ENCODE results near the gene PISD. TPM values are rescaled to one million over a fixed set of nuclear protein-coding genes. Genes with fewer than 3 reads are reported as not detected.

The PISD gene
- total and polyA plus RNA-seq, 2 donors (not counting 1 experiment from before 2014, with no cell fraction given): 21.1 to 25.6 TPM

- Histone ChIP-seq H3K4me1 (ENCODE audit: control insufficient read depth, extremely low read depth, insufficient read depth, low read length) (peaks cover 5% of the 10 kb centered on the region), H2AFZ (ENCODE audit: low read length) (no peak overlapping the region), H3K27ac (ENCODE audit: insufficient read depth, low read length) (no peak overlapping the region), H3K4me2 (ENCODE audit: extremely low read depth, insufficient read depth, low read length) (no peak overlapping the region), H3K4me3 (replicated peaks in 1 of 4; ENCODE audit: control extremely low read depth in 1 of 4, insufficient read depth in 1 of 4, low read depth in 3 of 4, low read length in 4 of 4) (no peak overlapping the region), H3K79me2 (ENCODE audit: control insufficient read depth, insufficient read depth, low read length) (peaks cover 45% of the 10 kb centered on the region), H3K27me3 (ENCODE audit: control insufficient read depth, insufficient read depth, low read length) (no peaks in the 10 kb centered on the region), H3K9me3 (ENCODE audit: control insufficient read depth, insufficient read depth, low read depth, low read length) (no peaks in the 10 kb centered on the region), H4K20me1 (ENCODE audit: control insufficient read depth, extremely low read depth, insufficient read depth, low read length) (no peaks in the 10 kb centered on the region), H3K36me3 (ENCODE audit: control insufficient read depth, insufficient read depth, low read length) (no peaks in the 10 kb centered on the region), H3K9ac (ENCODE audit: insufficient read depth, low read length) (no peak overlapping the region)
- TF ChIP-seq CTCF (conservative IDR thresholded peaks at IDR 0.05 in 1 of 2, IDR thresholded peaks at IDR 0.05 in 1 of 2; ENCODE audit: low read depth in 1 of 2, low read length in 2 of 2) (no peak), EZH2 (IDR thresholded peaks at IDR 0.05; ENCODE audit: low read length, missing control alignments) (no peak)
- no peak for DNase-seq (ENCODE audit: low read depth in 2 of 2)
These were observed 7.6 kb downstream of the PISD start for GRCh38 chr22:31654408-31654807.

GRCh38 chr22:31653944-31654343 lies 8.1 kb downstream of the PISD start:
- Histone ChIP-seq H3K27ac (ENCODE audit: insufficient read depth, low read length) (no peak overlapping the region), H3K9me3 (ENCODE audit: control insufficient read depth, insufficient read depth, low read depth, low read length) (no peaks in the 10 kb centered on the region), H3K4me2 (ENCODE audit: extremely low read depth, insufficient read depth, low read length) (no peak overlapping the region), H4K20me1 (ENCODE audit: control insufficient read depth, extremely low read depth, insufficient read depth, low read length) (no peaks in the 10 kb centered on the region), H2AFZ (ENCODE audit: low read length) (no peak overlapping the region), H3K4me3 (replicated peaks in 1 of 4; ENCODE audit: control extremely low read depth in 1 of 4, insufficient read depth in 1 of 4, low read depth in 3 of 4, low read length in 4 of 4) (no peak overlapping the region), H3K27me3 (ENCODE audit: control insufficient read depth, insufficient read depth, low read length) (no peaks in the 10 kb centered on the region), H3K4me1 (ENCODE audit: control insufficient read depth, extremely low read depth, insufficient read depth, low read length) (peaks cover 5% of the 10 kb centered on the region), H3K36me3 (ENCODE audit: control insufficient read depth, insufficient read depth, low read length) (no peaks in the 10 kb centered on the region), H3K79me2 (ENCODE audit: control insufficient read depth, insufficient read depth, low read length) (peaks cover 40% of the 10 kb centered on the region), H3K9ac (ENCODE audit: insufficient read depth, low read length) (no peak overlapping the region)
- no peak for DNase-seq (ENCODE audit: low read depth in 2 of 2)
- TF ChIP-seq EZH2 (IDR thresholded peaks at IDR 0.05; ENCODE audit: low read length, missing control alignments) (no peak), CTCF (conservative IDR thresholded peaks at IDR 0.05 in 1 of 2, IDR thresholded peaks at IDR 0.05 in 1 of 2; ENCODE audit: low read depth in 1 of 2, low read length in 2 of 2) (no peak)

- H2AFZ ChIP-seq (ENCODE audit: low read length): no peak overlapping the region
These were observed 8.9 kb downstream of the PISD start for GRCh38 chr22:31652911-31653684.

More at GRCh38 chr22:31652911-31653684, 8.9 kb downstream of the PISD start:
- Histone ChIP-seq H3K9me3 (ENCODE audit: control insufficient read depth, insufficient read depth, low read depth, low read length) (no peaks in the 10 kb centered on the region), H3K4me2 (ENCODE audit: extremely low read depth, insufficient read depth, low read length) (no peak overlapping the region), H3K79me2 (ENCODE audit: control insufficient read depth, insufficient read depth, low read length) (peaks cover 33% of the 10 kb centered on the region), H3K27ac (ENCODE audit: insufficient read depth, low read length) (no peak overlapping the region), H3K36me3 (ENCODE audit: control insufficient read depth, insufficient read depth, low read length) (no peaks in the 10 kb centered on the region), H3K4me1 (ENCODE audit: control insufficient read depth, extremely low read depth, insufficient read depth, low read length) (peaks cover 5% of the 10 kb centered on the region), H3K4me3 (replicated peaks in 1 of 4; ENCODE audit: control extremely low read depth in 1 of 4, insufficient read depth in 1 of 4, low read depth in 3 of 4, low read length in 4 of 4) (no peak overlapping the region), H3K27me3 (ENCODE audit: control insufficient read depth, insufficient read depth, low read length) (no peaks in the 10 kb centered on the region), H4K20me1 (ENCODE audit: control insufficient read depth, extremely low read depth, insufficient read depth, low read length) (no peaks in the 10 kb centered on the region), H3K9ac (ENCODE audit: insufficient read depth, low read length) (no peak overlapping the region)
- TF ChIP-seq EZH2 (IDR thresholded peaks at IDR 0.05; ENCODE audit: low read length, missing control alignments) (no peak), CTCF (conservative IDR thresholded peaks at IDR 0.05 in 1 of 2, IDR thresholded peaks at IDR 0.05 in 1 of 2; ENCODE audit: low read depth in 1 of 2, low read length in 2 of 2) (no peak)
- DNase-seq (ENCODE audit: low read depth in 2 of 2): no peak
